Skeletal muscle cell (primary cell): ENCODE measurements around the gene ZDHHC6.
"Not testable (repeated sequence)": the region's sequence is repeated elsewhere in the genome, so short reads cannot be mapped to it uniquely, and the experiment has no call there.

Experiments used
- DNase-seq: peaks from one replicate; pipeline ENCODE4 v3.0.0-alpha.2; 2010; ENCODE audit warnings: low read depth
- H3K4me3 ChIP-seq: 2 replicates; pipeline ENCODE4 v1.5.1; 2011; ENCODE audit warnings: low read depth, mild to moderate bottlenecking, control low read depth, low read length, moderate library complexity

ZDHHC6 gene

DNA sequence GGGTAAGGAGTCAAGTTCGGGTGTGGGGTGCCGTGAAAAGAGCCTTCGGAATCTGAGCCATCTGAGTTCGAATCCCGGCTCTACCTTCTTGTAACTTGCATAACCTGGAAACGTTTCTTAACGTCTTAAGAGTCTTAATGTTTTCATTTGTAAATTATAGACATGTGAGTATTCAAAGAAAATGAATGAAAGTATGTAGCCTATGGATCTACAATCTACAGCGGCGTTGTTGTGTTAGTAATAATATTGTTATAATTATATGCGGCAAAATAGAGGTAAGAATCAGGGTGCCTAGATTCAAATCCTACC is 860 bp upstream of the ZDHHC6 start:
- peak overlapping the region; percentile 97 for H3K4me3 ChIP-seq
- DNase-seq: no peak

DNA sequence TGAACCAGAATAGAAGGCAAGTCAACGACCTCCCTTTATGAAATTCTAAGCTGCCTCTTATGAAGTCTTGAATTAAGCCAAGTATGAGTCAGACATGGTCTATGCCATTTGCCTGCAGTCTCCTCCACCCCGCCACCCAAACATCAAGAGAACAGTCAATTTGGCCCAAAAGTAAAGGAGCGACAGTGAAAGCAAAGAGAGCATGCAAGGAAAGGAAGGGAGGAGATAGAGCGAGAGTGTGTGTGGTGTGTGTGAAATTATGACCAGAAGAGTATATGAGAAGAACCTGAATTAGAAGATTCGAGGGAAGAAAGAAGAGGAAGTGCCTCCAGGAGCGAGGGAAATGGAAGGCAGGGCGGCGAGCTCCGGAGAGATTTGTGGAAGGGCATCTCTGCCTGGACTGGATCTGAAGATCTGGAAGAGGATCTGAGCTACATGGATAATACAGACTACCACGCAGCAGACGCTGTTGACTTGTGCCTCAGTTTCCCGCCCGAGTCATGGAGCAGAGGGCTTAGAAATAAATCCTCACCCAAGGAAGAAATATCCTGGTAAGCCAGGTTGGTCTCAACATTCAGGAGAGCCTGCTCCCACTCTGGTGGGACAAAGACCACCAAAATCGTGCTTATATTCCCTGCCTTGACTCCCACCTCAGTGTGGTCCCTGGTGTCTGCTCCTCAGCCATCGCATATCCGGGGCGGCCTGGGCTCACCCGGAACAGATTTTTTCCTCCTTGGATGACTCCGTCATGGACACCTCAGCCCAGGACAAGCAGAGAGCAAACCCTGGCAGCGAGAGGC is 459 bp downstream of the ZDHHC6 start:
- DNase-seq: no peak
- peak overlapping the region; percentile 97 for H3K4me3 ChIP-seq

DNA sequence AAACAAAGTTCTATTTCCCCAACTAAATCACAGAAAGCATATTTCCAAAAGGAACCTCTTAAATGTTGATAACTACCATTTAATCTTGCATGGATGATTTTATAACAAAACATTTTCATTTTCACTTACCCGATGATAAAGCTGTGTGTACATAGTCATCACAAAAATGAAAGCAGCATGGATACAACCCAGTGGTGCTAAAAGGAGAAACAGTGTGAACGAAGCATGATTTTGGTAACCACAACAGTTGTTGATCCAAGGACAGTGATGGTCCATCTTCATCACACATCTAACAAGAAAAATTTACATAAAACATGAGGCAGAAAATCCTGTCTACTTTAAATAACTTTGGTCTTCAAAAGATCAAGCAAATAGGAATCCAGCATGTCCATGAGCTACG is 4.7 kb downstream of the ZDHHC6 start:
- DNase-seq: no peak

DNA sequence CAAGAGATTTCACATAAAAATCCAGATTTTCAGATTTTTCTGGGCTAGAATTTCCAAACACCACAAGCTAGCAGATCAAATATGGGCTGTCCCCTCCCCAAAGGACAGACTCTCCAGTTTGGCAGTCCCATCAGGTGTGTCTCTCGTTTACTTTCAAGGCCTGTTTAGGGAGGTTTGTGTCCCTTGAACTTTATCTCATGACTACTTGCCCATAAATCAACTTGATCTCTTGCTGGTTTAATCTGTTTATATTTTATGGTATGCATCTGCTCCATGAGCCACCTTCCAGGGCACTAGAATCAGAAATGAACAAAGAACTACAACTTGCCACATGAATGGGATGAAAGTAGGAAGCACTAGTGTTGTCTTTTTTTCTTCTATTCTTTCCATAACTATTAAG is 5.2 kb downstream of the ZDHHC6 start:
- H3K4me3 ChIP-seq: no peak overlapping the region
- DNase-seq: no peak

More for the DNA sequence above, 4.7 kb downstream of the ZDHHC6 start:
- no peak overlapping the region for H3K4me3 ChIP-seq

DNA sequence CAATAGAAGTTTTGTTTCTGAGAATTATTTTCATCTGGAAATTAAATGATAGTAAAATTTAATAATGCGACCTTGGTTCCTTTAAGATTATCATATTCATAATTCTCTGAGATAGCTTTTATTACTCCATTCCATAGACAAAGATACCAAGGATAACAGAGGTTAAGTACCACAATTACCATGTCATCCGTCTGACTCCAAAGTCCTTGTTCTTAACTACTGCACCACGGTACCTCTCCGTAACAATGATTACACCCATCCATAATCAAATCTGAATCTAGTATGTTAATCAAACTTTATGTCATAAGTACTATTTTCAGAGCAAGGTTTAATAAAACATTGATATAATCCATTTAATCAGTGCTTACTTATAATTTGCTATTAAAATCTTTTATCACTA is 8.4 kb downstream of the ZDHHC6 start:
- no peak overlapping the region for H3K4me3 ChIP-seq
- no peak for DNase-seq

DNA sequence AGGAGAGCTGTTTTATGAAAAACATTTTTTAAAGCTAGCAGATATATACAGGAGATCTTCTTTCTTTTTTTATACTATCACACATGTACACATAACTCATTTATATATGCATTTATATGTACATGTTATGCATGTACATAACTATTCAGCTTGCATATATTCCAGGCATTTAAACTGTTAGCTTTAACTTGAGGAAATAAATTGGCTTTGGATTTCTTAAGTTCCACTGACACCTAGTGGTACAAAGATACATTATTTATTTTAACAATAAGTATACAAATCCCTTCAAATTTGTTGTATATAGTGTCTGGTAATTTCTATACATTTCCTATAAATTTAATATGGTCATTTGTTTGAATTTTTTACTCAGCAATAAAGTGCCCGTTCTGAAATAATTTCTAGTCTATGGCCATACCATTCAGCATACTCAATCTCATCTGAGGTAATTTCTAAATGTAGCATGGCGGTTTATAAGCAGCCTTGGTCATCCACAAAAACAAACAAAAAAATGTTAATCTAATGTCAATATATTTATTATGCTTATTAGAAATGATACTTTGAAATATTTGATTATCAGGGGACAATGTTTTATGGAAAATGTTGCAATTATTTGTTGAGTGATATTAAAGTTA is 11.6 kb downstream of the ZDHHC6 start:
- DNase-seq: no peak
- no peak overlapping the region for H3K4me3 ChIP-seq

DNA sequence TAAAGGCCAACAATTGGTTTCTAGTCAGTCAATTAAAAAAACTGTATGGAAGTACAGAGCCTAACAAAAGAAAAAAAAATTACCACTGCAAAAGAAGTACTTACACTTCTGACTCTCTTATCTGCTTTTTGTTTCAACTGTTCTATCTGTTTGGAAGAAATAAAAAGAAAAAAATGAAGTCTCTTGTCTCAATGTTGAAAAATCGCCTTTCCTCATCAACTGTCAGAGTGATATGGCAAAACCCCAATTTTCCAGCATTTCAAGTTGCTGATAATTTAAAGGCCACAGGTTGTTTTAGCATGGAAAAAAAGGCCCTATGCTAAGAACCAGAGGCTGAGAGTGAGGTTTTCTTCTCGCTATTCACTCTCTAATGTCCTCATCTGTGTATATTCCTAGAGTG is 13.6 kb downstream of the ZDHHC6 start:
- no peak overlapping the region for H3K4me3 ChIP-seq
- DNase-seq: no peak

DNA sequence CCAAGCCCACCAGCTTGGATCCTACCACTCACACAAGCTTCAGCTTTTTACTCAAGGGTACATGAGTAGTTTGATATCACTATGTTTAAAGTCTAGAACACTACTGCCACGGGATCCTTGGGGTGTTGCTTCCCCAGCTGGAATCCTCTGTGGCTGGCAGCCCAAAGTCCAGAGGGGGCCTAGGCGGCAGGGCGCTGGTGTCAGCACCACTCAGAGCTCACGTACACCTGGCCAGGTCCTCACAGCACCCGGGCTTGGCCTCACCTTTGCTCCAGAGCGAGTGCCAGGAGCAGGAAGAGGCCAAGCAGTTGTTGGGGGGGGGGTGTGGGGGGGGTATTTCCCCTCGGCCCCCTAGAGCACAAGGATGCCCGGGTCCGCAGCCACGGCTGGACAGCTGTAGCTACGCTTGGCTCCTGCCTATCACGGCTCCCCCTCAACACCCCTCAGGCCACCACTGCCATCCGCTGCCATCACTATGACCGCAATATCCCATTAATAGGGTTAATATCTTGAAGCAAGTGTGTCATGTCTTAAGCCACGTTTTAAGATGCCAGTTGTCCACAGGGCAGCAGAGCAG is 17.0 kb downstream of the ZDHHC6 start:
- DNase-seq: no peak
- H3K4me3 ChIP-seq: no peak overlapping the region

DNA sequence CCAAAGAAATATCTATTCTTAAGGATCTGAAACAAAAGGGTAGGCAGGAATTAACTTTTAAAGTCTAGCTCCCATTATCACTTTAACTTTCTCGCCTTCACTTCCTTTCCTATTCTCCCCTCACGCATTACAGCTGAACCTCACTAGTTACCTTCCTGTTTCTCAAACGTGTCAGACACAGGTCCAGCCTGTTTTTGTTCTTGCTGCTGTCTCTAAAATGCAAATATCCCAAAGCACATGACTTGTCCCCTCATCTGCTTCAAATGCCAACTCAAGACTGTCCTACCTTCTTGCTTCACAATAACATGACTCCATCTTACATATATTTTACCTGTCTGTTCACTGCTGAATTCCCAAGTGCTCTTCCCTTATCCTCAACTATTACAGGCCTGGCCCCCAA is 17.6 kb downstream of the ZDHHC6 start:
- H3K4me3 ChIP-seq: no peak overlapping the region
- no peak for DNase-seq

DNA sequence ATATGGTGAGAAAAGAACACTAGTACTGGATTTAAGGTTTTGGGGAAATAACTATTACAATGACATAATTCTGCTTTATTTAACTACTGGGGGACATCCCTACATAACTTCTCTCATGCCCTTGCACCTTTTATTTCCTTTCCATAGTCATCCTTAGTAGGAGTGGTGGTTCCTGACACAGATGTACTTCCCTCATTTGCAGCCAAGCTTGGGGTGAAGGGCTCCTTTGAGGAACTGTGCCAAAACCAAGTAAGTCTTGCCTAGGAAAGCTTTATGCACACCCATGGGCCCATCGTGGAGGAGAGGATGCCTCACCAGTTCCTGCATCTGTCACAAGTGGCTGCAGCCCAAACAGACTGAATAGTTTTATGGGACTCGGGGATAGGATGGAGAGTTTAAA is 20.6 kb downstream of the ZDHHC6 start:
- no peak overlapping the region for H3K4me3 ChIP-seq
- no peak for DNase-seq

DNA sequence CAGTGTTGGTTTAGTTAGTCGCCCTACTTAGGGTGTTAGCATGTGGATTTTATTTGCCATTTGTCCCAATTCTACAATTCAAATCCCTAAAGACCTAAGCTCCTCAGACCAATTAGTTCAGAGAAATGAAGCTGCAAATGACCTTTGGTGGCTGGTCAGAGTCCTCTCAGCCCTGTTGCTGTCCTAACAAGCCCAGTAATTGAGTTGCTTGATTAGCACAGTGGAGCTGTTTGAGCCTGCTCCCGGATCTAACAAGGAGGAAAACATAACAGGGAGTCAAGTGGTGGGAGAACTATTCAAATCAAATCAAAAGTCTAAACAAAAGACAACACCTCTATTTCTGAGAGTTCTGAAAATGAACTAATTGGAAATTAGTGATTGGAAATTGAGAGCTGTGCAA is 22.1 kb downstream of the ZDHHC6 start:
- H3K4me3 ChIP-seq: no peak overlapping the region
- no peak for DNase-seq

DNA sequence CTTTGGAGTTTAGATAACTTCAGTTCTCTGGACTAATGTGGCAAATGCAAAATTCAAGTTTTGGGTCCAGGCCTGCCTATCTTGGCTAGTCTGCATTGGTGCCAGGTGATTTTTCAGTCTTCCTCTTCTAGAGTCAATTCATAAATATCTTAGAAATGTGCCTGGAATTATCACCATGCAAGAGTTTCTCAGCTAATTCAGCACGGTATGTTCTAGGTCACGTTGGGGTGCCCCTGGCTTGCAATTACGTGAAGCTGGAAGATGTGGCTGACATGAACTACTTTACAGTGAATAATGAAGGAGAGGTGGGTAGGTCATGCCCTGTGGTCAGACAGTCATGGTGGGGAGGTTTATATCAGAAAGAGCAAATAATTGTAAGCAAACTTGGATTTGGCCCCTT is 25.0 kb downstream of the ZDHHC6 start:
- H3K4me3 ChIP-seq: no peak overlapping the region
- DNase-seq: no peak

DNA sequence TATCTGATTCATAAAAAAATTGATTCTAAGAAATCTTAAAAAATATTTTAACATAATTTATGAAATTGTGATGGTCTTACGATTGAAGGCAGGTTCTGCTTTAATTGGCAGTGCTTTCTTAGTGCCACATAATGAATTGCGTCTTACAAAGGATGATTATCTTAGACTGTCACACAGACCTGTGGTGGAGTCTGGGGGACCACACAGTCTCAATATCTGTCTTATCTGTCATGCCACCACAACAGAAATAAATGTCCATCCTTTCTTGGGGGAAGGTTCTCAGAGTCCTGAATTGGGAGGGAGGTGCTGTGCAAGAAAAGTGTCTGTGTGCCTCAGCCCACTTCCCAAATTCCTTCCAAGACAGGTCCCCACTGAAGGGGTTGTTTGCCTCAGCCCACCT is 34.0 kb downstream of the ZDHHC6 start:
- DNase-seq: no peak
- H3K4me3 ChIP-seq: no peak overlapping the region

DNA sequence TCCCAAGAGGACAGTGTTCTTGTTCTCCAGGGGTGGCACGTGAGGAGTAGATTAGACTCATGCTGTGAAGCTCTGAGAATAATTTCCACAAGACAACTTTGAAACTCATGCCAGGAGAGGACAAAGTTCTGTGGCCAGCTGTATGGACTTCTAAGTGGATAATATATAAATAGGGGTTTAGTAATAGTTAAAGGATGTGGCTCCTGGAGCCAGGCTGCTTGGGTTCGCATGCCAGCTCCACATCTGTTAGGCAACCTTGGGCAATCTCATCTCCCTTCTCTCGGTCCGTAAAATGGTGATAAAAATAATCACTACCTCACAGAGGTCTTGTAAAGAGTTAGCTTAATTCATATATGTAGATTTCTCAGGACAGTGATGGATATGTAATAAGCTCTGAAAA is 37.0 kb downstream of the ZDHHC6 start:
- DNase-seq: no peak
- H3K4me3 ChIP-seq: no peak overlapping the region

DNA sequence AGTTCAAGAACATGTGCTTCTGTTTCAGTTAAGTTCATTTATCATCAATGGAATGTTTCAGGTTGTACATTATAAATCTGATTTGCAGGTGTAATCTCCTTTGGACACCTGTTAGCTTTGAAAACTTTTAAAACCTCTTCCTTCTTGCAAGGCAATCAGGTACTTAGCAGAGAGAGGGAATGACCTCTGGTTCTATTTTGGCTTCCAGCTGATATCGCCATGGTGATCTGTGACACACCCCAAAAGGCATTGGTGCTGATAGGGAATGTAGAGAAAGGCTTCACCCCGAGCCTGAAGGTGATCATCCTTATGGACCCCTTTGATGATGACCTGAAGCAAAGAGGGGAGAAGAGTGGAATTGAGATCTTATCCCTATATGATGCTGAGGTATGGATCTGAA is 37.4 kb downstream of the ZDHHC6 start:
- H3K4me3 ChIP-seq: no peak overlapping the region
- DNase-seq: no peak

DNA sequence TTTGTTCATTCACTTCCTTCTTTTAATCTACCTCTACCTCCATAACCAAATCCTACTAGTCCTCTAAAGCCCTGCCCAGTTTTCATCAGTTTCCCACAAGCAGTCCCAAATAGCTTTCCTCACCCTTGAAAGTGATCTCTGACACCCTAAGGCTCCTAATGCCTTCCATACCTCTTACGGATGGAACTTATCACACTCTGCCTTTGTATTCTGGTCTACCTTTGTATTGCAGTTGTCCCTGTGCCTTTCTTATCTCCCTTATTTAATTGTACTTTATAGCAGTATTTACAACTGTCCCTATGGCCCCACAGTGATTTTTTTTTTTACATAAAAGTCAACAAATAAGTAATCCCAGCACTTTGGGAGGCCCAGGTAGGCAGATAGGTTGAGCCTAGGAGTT is 39.0 kb downstream of the ZDHHC6 start:
- DNase-seq: no peak
- no peak overlapping the region for H3K4me3 ChIP-seq

DNA sequence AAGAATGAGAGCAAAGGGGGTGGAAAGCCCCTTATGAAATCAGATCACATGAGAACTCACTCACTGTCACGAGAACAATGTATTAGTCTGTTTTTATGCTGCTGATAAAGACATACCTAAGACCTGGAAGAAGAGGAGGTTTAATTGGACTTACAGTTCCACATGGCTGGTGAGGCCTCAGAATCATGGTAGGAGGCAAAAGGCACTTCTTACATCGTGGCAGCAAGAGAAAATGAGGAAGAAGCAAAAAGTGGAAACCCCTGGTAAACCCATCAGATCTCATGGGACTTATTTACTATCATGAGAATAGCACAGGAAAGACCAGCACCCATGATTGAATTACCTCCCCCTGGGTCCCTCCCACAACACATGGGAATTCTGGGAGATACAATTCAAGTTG is 39.9 kb downstream of the ZDHHC6 start:
- not testable (repeated sequence) for H3K4me3 ChIP-seq, DNase-seq

DNA sequence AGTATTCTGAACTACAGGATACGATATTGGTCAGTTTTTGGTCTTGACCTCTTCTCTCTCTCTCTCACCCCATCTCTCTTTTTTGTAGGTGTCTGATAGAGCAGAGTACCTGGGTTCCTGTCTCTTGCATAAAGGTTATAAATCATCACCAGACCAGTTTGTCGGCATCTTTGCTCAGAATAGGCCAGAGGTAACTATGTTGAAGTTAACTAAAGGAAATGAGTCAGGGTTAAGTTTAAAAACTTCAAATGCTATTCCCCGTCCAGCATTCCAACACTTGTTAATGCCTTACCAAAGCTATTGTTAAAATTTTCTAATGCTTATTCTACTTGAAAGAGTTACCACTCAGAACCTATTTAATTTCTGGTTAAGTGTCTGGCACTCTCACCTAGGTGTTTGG is 42.1 kb downstream of the ZDHHC6 start:
- DNase-seq: no peak
- no peak overlapping the region for H3K4me3 ChIP-seq

DNA sequence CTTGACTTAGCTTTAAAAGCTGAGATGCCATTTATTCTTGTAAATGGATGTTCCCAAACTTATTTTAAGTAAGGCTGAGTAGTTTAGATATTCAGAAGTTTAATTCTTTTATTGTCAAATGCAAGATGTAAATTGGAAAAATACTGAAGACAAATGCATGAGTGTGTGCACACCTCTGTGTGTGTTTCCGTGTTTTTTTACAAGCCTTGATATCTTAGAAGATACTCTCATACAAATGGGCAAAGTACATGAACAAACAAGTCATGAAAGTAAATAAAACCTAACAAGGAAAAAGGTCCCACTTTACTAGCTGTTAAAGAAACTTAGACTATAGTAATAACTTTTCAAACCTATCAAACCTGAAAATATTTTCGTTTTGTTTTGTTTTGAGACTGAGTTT is 43.8 kb downstream of the ZDHHC6 start:
- DNase-seq: no peak
- no peak overlapping the region for H3K4me3 ChIP-seq

DNA sequence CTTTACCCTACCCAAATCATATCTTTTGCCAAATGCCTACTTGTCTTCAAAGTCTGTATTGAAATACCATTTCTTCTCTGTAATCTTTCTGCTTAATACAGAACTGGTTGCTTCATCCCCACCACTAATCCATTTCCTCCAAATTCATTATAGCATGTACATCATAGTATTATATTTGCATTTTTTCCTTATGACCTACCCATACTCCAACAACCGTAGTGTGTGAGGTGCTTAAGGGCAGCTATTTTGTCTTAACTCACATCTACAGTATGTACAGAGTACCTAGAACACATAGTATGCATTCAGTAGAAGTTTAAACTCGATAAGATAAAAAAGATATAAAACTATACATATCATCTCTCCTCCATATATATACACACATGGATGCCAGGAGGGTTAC is 49.1 kb downstream of the ZDHHC6 start:
- H3K4me3 ChIP-seq: no peak overlapping the region
- DNase-seq: no peak

DNA sequence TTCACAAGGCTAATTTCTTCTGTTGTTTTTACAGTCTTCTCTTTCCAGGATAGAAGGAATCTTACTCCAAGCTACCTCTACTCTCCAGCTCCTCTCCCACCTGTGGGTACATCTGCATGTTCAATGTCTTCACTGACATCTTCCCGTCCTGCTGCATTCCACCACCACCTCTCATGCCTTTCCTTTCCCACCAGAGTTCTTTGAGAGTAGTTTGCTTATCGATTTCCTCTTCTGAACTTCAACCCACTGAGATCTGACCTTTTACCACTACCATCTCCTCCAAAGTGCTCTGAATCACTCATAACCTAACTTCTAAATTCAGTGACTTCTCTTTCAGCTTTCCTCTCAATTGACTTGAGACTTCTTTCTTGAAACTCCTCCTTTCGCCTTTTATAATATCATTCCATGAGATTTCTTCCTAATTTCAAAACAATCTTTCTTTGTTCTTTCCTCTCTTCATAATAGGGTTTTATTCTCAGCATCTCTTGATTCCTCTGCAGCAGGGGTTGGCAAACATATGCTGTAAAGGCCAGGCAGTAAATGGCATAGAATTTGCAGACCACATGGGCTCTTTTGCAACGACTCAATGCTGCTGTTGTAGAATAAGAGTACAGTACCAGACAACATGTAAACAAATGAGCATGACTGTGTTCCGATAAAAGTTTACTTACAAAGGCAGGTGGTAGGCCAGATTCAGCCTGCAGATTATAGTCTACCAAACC is 50.7 kb downstream of the ZDHHC6 start:
- no peak for DNase-seq
- H3K4me3 ChIP-seq: no peak overlapping the region
